DND-41 (cell line): ENCODE data around the gene POC1A.

Experiments
- ATAC-seq: fragments of 200-7000 bp; cut with Tn5 transposase; 3 replicates; pipeline ENCODE4 v1.9.1; 2021; ENCODE audit warnings: low read depth; ENCODE audit not compliant: insufficient read depth
- DNase-seq: peaks from one replicate; pipeline ENCODE4 v3.0.0-alpha.2; 2020
- H2AFZ ChIP-seq: 2 replicates; pipeline ENCODE4 v1.6.0; 2012; ENCODE audit warnings: low read depth, low read length
- H3K27ac ChIP-seq: 2 replicates; pipeline ENCODE4 v1.5.1; 2012; ENCODE audit warnings: low read length, inconsistent platforms
- H3K27me3 ChIP-seq: fragments of 200-600 bp; sonication (generic); 2 replicates; pipeline ENCODE4 v1.6.0; 2012; ENCODE audit warnings: low read length, mild to moderate bottlenecking, inconsistent platforms; ENCODE audit not compliant: insufficient read depth, poor library complexity
- H3K36me3 ChIP-seq: 2 replicates; pipeline ENCODE4 v1.5.1; 2012; ENCODE audit warnings: low read length, inconsistent platforms; ENCODE audit not compliant: insufficient read depth
- H3K4me1 ChIP-seq: 2 replicates; pipeline ENCODE4 v1.5.1; 2012; ENCODE audit warnings: mild to moderate bottlenecking, low read length; ENCODE audit not compliant: insufficient read depth
- H3K4me2 ChIP-seq: 2 replicates; pipeline ENCODE4 v1.6.0; 2012; ENCODE audit warnings: mild to moderate bottlenecking, moderate library complexity, low read length, inconsistent platforms; ENCODE audit not compliant: insufficient read depth
- H3K4me3 ChIP-seq, 2 experiments: fragments of 200-600 bp in 1 of 2; shearing (Covaris generic) in 1 of 2; 2 replicates each; pipeline ENCODE4 v1.5.1; 2012 to 2016; ENCODE audit warnings: inconsistent platforms in 2 of 2, low read length in 2 of 2, mild to moderate bottlenecking in 2 of 2, low read depth in 1 of 2, moderate library complexity in 1 of 2
- H3K79me2 ChIP-seq: 2 replicates; pipeline ENCODE4 v1.6.0; 2012; ENCODE audit warnings: low read length, inconsistent platforms; ENCODE audit not compliant: insufficient read depth
- H3K9ac ChIP-seq: 2 replicates; pipeline ENCODE4 v1.6.0; 2012; ENCODE audit warnings: low read depth, mild to moderate bottlenecking, inconsistent platforms, low read length, moderate library complexity
- H3K9me3 ChIP-seq: 2 replicates; pipeline ENCODE4 v1.5.1; 2012; ENCODE audit warnings: low read length, moderate library complexity, mild to moderate bottlenecking, inconsistent platforms; ENCODE audit not compliant: insufficient read depth, severe bottlenecking
- H4K20me1 ChIP-seq: 2 replicates; pipeline ENCODE4 v1.6.0; 2012; ENCODE audit warnings: low read length; ENCODE audit not compliant: insufficient read depth
- EZH2 ChIP-seq: IDR thresholded peaks from 3 replicates; pipeline ENCODE4 v1.6.1; 2012; ENCODE audit warnings: borderline replicate concordance, low read depth, mild to moderate bottlenecking, moderate library complexity, low read length, inconsistent platforms; ENCODE audit not compliant: severe bottlenecking
- TF ChIP-seq, protein P1 (sequence below): IDR thresholded peaks from 2 replicates; pipeline ENCODE4 v1.5.1; 2012; ENCODE audit warnings: borderline replicate concordance, low read length, moderate library complexity, mild to moderate bottlenecking; ENCODE audit not compliant: poor library complexity, severe bottlenecking; ENCODE audit errors: extremely low read depth

Gene POC1A

DNA sequence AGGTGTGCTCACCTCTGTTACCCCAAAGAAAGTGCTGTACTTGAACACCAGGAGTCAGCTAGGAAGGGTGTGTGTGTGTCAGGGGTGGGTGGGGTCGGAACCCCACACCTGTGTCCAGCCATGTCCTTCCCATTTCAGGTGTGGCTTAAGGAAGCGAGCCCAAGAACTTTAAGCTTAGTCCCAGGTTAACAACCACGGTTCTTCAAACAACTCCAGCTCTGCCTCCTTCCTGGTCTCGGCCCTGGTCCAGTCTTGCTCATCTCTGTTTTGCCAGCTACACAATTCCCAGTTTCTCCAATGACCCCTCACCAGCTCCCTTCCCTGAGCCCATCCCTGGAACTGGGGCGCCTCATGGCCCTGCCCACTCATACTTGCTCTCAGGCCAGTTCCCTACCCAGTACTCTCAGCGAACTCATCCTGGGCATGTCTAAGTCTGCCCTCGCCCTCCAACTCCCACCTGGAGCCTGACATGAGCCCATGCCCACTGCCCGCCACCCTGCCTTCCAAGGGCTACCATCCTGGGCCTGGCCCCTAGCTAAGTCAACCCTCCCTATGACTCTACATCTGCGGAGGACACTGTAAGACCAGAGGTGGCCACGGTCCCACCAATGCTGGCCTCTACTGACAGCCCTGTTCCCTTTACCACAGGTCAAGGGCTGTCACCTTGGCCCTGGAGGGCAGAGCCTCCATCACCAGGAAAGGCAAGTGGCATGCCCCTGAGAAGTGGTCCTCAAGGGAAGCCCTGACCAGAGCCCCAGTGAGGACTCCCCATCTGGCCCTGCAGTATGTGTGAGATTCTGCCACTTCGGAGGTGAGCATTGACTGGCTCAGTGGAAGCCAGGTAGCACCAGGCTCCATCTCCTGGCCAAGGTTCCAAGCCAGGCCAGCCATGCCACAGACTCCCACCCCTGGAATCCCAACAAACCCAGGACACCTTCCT, 9.2 kb downstream of the POC1A start:
- Histone ChIP-seq H3K36me3 (peaks cover 95% of the 10 kb centered on the region), H3K79me2 (peaks cover 29% of the 10 kb centered on the region), H4K20me1 (peaks cover 34% of the 10 kb centered on the region), H2AFZ (no peak overlapping the region), H3K9me3 (no peaks in the 10 kb centered on the region), H3K4me2 (no peak overlapping the region), H3K27me3 (no peaks in the 10 kb centered on the region), H3K9ac (no peak overlapping the region), H3K4me3 (no peak overlapping the region), H3K4me1 (peaks cover 3% of the 10 kb centered on the region; the same call in 1 of the 2 replicates), H3K27ac (no peak overlapping the region)
- ATAC-seq (no peak), DNase-seq (no peak)
- no peak for TF ChIP-seq EZH2
- TF ChIP-seq, protein P1, sequence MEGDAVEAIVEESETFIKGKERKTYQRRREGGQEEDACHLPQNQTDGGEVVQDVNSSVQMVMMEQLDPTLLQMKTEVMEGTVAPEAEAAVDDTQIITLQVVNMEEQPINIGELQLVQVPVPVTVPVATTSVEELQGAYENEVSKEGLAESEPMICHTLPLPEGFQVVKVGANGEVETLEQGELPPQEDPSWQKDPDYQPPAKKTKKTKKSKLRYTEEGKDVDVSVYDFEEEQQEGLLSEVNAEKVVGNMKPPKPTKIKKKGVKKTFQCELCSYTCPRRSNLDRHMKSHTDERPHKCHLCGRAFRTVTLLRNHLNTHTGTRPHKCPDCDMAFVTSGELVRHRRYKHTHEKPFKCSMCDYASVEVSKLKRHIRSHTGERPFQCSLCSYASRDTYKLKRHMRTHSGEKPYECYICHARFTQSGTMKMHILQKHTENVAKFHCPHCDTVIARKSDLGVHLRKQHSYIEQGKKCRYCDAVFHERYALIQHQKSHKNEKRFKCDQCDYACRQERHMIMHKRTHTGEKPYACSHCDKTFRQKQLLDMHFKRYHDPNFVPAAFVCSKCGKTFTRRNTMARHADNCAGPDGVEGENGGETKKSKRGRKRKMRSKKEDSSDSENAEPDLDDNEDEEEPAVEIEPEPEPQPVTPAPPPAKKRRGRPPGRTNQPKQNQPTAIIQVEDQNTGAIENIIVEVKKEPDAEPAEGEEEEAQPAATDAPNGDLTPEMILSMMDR: no peak

DNA sequence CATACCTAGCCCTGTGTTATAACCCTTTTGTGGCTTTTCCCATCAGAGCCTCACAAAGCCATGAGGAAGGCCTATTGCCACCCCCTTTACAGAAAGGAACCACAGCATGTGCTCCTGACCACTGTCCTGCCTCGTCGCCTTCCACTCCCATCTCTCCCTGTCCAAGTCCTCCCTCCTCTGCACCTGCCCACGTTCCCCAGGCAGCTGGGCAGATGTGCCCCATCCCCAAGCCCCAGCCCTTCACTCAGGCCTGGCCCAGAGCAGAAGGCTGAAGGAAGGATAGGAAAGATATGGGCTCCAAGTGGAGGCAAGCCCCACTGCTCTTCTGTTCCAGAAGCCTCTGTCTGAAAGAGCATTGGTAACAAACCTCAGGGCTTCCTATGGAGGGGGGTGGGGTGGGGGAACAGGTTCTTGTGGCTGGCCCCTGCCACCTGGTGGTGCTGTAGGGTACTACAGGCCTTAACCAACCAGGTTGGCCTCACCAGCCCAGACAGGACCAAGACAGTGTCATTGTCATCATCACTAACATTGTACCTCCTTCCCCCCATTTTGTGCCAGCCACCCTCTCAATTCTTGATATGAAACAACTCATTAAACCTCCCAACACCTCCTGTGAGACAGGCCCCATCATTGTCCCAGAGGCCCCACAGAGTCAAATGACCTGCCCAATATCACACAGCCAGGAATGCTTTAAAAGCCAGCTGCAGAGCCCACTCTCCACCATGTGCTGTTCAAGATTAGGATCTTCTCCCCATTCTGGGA, 10.0 kb downstream of the POC1A start:
- Histone ChIP-seq H4K20me1 (peaks cover 42% of the 10 kb centered on the region), H3K4me1 (peaks cover 3% of the 10 kb centered on the region; the same call in 1 of the 2 replicates), H2AFZ (no peak overlapping the region), H3K9me3 (no peaks in the 10 kb centered on the region), H3K36me3 (peaks cover 93% of the 10 kb centered on the region), H3K27me3 (no peaks in the 10 kb centered on the region), H3K79me2 (peaks cover 28% of the 10 kb centered on the region), H3K4me3 (no peak overlapping the region), H3K27ac (0 out of 2 replicates have a peak overlapping the region, but pooled peaks have one; percentile 31), H3K9ac (no peak overlapping the region), H3K4me2 (peak overlapping the region; percentile 9; the same call in 1 of the 2 replicates)
- ATAC-seq (peak; percentile 95), DNase-seq (peak; percentile 87)
- TF ChIP-seq, protein P1: peak; percentile 98
- no peak for TF ChIP-seq EZH2

DNA sequence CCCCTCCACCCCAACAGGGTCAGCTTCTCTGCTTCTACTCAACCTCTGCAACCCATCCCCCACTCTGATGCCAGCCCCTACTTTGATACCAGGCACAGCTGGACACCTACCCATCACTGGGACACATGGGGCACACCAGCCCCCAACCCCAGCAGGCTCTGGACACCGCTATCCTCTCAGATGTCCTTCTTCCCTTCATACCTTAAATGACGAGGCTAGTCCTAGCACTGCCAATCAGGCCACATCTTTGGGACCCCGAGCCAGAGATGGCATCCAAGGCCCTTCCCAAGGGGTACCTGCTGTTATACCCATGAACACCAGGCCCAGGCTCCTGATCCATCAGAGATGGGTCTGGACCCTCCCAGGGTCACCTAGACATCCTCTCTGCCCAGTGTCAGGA, 10.6 kb downstream of the POC1A start:
- Histone ChIP-seq H3K4me2 (no peak overlapping the region), H4K20me1 (peaks cover 46% of the 10 kb centered on the region), H3K27me3 (no peaks in the 10 kb centered on the region), H2AFZ (no peak overlapping the region), H3K4me1 (peaks cover 3% of the 10 kb centered on the region; the same call in 1 of the 2 replicates), H3K36me3 (peaks cover 92% of the 10 kb centered on the region), H3K4me3 (no peak overlapping the region), H3K27ac (no peak overlapping the region), H3K9ac (no peak overlapping the region), H3K9me3 (no peaks in the 10 kb centered on the region), H3K79me2 (peaks cover 28% of the 10 kb centered on the region)
- ATAC-seq (no peak), DNase-seq (no peak)
- TF ChIP-seq EZH2: no peak
- TF ChIP-seq, protein P1: no peak
